GM19240 (cell line): ENCODE data around the gene ROPN1B.
"Not testable (repeated sequence)": the region's sequence is repeated elsewhere in the genome, so short reads cannot be mapped to it uniquely, and the experiment has no call there.

Source experiments
- DNase-seq: peaks from one replicate; pipeline ENCODE4 v3.0.0; 2011; ENCODE audit warnings: low spot score; ENCODE audit not compliant: insufficient read length

ROPN1B gene

GRCh38 chr3:125968701-125969592 lies at the start of gene ROPN1B:
Gene ROPN1B (plus strand): TSS chr3:125969178. CDS start chr3:125972055, 2,877 bp downstream.
- not testable (repeated sequence) for DNase-seq

- DNase-seq = not testable (repeated sequence)
These were observed 48.8 kb upstream of the ROPN1B start for GRCh38 chr3:125920191-125920590.

GRCh38 chr3:125920751-125921279 lies 48.2 kb upstream of the ROPN1B start:
- not testable (repeated sequence) for DNase-seq

GRCh38 chr3:125921712-125922111 lies 47.3 kb upstream of the ROPN1B start:
- not testable (repeated sequence) for DNase-seq

- DNase-seq = not testable (repeated sequence)
These were observed 45.5 kb upstream of the ROPN1B start for GRCh38 chr3:125923324-125924115.

DNA sequence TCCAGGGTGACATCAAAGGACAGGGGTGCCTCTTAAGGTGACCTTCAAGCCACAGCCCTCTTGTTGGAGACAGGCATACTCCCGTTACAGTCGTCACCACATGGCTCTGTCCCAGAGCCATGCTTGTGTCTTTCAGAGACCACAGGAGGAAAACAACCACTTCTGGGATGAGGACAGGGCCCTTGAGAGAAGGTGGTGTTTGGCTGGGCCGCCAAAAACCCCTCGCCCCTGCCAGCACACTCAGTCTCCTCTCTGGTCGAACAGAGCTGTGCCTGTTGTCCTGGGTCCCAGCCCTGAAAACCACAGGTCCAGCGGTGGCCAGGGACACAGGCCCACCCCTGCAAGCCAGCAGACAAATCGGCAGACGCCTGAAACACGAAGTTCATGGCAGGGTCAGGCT lies 44.7 kb upstream of the ROPN1B start:
- not testable (repeated sequence) for DNase-seq

DNA sequence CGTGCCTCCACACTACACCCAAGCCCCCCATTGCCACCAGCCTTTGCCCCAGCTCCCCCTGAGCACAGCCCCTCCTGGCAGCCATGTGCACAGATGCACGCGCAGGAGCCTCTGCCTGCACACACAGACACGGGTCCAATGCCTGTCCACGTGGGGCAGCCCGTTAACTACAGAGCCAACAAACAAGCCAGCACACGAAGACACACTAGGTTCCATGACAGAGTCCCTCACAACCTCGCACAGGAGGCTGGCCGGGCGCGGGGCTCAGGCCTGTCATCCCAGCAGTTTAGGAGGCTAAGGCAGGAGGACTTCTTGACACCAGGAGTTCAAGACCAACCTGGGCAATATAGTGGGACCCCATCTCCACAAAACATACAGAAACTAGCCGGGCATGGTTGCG lies 43.3 kb upstream of the ROPN1B start:
- not testable (repeated sequence) for DNase-seq

GRCh38 chr3:125928771-125929545 lies 40.0 kb upstream of the ROPN1B start:
- not testable (repeated sequence) for DNase-seq

GRCh38 chr3:125929765-125930164 lies 39.2 kb upstream of the ROPN1B start:
- DNase-seq = not testable (repeated sequence)

DNA sequence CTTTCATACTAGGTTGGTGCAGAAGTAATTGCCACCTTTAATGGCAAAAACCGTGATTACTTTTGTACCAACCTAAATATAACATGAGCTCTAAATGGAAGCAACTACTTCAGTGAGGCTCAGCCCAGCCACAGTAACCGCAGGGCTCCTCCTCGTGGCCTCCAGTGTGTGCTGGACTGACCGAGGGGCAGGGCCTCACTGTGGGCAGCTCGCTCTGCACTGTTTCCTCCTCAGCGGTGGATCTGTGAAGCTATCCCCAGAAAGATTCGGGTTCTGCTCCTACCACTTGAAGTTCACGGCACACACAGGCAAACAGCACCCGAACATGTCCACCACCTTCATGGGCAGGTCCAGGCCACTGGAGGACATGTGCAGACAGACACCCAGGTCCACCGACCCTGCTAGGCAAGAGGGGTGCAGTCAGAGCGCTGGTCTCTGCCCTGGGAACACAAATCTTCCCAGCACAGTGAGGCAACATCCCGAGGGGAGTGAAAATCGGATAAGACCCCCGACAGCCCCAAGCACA lies 37.6 kb upstream of the ROPN1B start:
- DNase-seq = not testable (repeated sequence)

DNA sequence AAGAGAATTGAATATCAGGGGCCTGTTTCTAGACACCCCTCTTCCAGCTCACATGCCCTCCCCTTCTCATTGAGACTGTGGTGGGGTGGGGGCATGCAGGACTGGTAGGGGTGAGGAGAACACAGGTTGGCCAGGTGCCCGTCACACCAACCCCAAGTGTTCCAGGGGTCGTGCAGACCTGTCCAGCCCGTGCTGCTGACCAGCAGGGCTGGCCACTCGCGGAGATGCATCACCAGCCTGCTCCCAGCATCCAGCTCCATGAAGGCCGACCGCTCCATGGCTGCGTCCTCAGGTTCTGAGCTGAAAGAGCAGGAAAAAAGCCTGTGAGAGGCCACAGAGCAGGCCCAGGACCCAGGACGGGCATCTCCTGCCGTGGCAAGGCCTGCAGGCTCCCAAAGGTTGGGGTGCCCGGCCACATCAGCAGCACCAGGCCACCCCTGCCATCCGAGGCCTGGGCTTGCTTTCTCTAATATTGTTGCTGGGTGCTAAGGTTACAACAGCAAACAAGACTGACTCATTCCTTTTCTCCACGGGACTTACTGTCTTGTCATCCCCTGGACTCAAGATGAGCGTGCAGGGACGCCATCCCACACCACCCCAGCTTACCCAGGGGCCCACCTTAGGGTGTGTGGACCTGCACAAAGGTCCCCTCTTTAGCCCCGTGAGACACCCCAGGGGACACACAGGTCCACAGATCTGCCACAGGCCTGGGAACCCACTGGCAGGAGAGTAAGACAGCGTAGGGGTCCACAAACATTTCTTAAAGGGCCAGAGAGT lies 35.4 kb upstream of the ROPN1B start:
- DNase-seq = not testable (repeated sequence)

DNA sequence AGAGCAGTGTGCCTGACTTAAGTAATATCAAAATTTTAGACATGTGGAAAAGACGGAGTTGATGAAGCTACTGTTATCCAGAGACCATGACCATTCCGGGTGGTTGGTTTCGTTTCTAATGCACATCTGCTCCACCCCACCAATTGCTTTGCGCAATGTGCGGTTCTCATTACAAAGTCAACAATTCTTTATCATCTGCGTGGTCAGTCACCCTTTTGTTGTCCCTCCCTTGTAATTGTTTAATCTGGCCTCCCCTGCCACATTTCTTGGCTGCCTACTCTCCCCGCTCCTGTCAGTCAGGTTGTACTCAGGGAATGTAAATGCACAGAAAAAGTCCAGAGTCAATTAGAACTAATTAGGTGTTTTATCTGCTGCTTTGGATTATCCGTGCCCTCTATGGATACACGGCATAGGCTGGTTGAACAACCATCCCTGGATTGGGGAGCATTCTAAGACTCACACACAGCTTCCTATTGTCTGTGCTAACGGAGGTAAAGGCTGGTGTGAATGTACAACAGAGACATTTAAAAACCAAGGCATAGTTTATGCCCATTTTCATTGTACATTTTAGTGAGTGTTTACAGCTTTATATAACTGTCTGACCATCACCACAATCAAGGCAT lies 33.6 kb upstream of the ROPN1B start:
- DNase-seq = not testable (repeated sequence)

- DNase-seq = not testable (repeated sequence)
These were observed 32.7 kb upstream of the ROPN1B start for GRCh38 chr3:125936210-125936815.

GRCh38 chr3:125936891-125937290 lies 32.1 kb upstream of the ROPN1B start:
- not testable (repeated sequence) for DNase-seq

DNA sequence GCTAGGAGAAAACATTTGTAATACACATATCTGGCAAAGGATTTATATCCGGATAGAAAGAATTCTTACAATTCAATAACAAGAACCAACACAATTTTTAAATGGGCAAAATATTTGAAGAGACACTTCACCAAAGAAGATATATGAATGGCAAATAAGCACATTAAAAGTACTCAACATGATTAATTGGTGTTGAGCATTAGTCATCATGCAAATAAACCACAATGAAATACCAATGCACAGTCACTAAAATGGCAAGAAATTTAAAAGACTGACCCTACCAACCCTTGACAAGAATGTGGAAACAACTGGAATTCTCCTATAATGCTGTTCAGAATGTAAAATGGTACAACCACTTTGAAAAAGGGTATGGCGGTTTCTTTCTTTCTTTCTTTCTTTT lies 21.2 kb upstream of the ROPN1B start:
- DNase-seq = not testable (repeated sequence)

GRCh38 chr3:125948901-125949300 lies 20.1 kb upstream of the ROPN1B start:
- not testable (repeated sequence) for DNase-seq

DNA sequence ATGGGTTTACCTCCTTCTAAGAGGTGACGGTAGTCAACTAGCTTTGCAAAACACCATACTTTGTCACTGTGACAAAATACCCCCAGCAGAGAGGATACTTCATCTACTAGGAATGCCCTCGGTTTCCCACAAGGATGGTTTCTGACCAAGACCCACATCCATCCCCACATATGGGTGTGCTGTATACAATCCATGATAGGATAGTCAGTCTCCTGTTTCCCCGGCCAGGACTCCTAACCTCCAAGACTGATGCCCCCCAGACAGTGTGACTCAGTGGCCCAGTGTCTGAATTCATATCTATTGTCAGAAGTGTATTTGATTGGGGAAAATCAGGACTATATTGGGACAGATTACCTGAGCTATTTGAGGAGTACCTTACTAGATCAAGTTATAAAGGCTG lies 17.8 kb upstream of the ROPN1B start:
- not testable (repeated sequence) for DNase-seq

DNA sequence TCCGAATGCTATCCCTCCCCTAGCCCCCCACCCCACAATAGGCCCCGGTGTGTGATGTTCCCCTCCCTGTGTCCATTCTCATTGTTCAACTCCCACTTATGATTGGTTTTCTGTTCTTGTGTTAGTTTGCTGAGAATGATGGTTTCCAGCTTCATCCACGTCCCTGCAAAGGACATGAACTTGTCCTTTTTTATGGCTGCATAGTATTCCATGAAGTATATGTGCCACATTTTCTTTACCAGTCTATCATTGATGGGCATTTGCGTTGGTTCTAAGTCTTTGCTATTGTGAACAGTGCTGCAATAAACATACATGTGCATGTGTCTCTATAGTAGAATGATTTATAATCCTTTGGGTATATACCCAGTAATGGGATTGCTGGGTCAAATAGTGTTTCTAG lies 12.0 kb upstream of the ROPN1B start:
- DNase-seq = not testable (repeated sequence)
